Measurements from ENCODE around the gene KRTAP22-1.

KRTAP22-1 gene

DNA sequence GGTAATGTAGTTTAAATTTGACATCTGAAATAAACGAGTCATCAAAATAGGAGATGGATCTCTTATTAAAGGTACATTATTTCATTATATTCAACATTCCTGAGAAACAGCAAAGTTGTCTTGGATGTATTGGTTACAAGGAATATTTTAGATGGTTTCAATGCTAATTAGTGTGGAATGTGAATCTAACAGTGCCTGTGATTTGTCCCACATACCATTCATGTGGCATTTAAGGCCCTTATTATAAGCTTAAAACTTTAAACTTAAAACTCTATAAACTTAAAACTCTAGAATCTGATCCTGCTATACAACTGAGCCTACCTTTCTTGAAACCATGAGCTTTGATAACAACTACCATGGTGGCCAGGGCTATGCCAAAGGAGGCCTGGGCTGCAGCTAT lies at the start of gene KRTAP22-1:
Gene KRTAP22-1, plus strand, starts transcription at position 301 of the 400 bp plus-strand sequence.
- DNase-seq: no peak

DNA sequence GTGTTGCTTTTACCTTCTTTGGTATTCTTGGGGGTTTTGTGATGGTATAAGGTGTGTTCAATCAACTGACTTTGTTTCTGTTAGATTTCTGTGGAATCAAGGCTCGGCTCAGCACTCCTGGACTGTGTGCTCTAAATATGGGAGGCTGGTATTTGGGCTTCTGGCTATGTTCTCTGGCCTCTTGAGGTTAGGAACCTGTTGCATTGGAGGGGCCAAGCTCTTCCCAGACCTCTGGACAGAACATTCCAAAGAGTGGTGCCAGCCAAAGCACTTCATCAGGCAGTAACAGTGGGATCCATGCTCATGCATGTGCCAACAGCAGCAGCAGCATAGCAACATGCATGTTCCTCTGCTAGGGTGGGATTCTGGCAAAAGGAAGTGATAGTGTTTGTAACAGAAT lies 48.1 kb upstream of the KRTAP22-1 start:
- no peak for DNase-seq

GRCh38 chr21:30555095-30555494 lies 45.8 kb upstream of the KRTAP22-1 start:
- DNase-seq: no peak

DNA sequence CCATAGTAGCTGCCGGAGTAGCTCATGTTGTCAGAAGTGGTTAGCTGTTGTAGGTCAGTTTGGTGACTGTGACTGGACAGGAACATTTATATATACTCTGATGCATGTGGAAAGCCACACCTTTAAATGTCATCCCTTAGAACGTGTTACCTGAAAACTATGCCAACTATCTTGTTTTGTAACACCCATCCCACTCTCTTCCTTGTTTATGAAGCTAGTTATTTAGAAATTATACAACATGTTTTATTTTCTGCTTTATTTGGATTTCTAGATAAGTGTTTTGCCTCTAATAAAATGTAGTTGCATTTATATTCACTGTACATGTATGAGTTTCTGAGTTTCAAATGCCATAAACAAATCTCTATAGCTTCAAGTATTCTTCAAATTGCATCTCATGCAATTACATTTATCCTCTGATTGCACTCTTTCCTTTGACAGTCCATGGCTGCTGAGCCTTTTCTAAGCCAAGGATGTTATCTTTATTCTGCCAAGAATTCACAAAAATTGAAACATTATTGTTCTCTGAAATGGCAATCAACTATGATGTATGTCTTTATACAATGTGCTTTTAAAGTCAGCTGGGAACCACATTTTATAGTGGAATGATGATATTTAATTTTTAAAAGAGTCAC lies 39.5 kb upstream of the KRTAP22-1 start, which contains the start of gene KRTAP19-7:
Gene KRTAP19-7, minus strand, starts transcription at position 51 of the 632 bp plus-strand sequence. Its CDS starts 25 bp downstream, at position 26.
- no peak for DNase-seq

DNA sequence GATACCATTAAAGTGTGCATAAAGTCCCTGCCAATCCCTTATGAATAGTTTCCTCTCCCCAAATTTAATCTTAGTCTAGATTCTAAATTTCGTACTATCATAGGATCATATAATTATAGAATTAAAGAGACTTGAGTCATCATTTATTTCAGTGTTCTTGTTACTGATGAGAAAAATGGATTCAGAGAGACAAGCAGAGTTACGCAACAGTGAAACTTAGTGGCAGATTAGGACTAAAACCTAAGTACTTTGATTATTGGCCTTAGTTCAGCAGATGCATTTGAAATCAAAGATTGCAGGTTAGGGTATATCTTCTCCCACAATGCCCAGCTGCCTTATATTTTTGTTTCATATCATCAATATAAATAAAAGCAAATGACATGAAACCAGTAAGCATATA lies 38.9 kb upstream of the KRTAP22-1 start:
- DNase-seq: no peak

DNA sequence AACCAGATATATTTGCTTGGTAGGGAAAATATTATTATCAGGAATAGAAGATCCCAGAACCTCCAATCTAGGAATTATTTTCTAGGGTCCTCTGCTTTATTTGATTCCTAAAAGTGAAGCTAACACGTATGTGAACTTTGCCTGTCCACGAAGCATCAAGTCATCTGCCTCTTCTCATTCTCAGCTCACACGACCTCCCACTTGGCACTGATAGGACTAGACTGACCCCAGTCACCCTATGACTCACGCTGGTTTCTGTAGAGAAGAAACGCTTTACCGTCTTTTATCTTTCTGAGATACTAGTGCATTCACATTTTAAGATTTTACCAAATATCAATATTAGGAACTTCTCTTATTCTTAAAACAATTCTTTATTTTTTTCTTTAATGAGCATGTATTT lies 37.8 kb upstream of the KRTAP22-1 start:
- no peak for DNase-seq

- DNase-seq: no peak
Measured at GRCh38 chr21:30563630-30564029, 37.3 kb upstream of the KRTAP22-1 start.

- DNase-seq: no peak
Measured at GRCh38 chr21:30567617-30568016, 33.3 kb upstream of the KRTAP22-1 start.

- DNase-seq: no peak
Measured at GRCh38 chr21:30577766-30578165, 23.1 kb upstream of the KRTAP22-1 start.

GRCh38 chr21:30579346-30579745 lies 21.5 kb upstream of the KRTAP22-1 start:
- no peak for DNase-seq

DNA sequence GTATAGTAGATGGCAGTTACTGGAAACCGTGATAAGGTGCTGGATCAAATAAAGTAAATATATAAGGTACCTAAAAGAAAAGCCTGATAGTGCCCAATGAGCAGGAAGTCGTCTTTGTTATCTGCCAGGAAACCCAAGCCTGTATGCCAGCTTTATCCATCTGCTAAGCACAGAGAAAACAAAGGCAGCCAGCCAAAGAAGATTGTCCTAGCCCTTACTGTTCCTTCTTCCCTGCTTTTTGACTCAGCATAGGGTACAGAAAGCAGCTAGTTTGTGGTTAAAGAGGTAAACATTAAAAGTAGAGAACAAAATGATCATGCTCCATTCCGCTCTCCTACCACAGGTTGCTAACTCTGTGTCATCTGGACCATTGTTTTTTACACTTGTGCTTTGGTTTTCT lies 20.8 kb upstream of the KRTAP22-1 start:
- DNase-seq: no peak

- DNase-seq: no peak
Measured at GRCh38 chr21:30582870-30583269, 18.0 kb upstream of the KRTAP22-1 start.

GRCh38 chr21:30590297-30590696 lies 10.6 kb upstream of the KRTAP22-1 start, which contains the start of gene KRTAP22-2:
Gene KRTAP22-2, minus strand, starts transcription at chr21:30590397.
- DNase-seq: no peak

DNA sequence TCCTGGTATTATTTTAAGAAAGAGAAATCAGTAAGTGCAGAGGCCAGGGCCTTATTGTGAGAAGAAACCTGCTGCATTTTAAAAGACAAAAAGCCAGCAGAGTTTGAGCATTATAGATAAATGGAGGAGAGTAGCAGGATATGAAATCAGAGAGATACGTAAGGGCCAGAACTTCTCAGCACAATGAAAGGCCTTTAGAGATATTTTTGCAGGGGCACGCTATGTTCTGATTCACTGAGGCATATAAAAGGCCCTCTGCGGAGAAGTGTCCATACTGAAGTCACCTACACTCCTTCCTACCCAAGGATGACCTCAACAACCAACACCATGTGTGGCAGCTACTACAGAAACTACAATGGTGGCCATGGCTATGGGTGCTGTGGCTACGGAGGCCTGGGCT lies 8.7 kb upstream of the KRTAP22-1 start, which contains the start of gene KRTAP6-3:
Gene KRTAP6-3, plus strand, starts transcription at position 301 of the 400 bp plus-strand sequence. Its CDS starts 6 bp downstream, at position 307.
- DNase-seq: no peak

- no peak for DNase-seq
Measured at GRCh38 chr21:30598802-30599201, 2.1 kb upstream of the KRTAP22-1 start, which contains the start of gene KRTAP6-2. Gene KRTAP6-2, minus strand, starts transcription at chr21:30598902. Its CDS starts 28 bp downstream, at chr21:30598874.

GRCh38 chr21:30605968-30606367 lies 5.1 kb downstream of the KRTAP22-1 start:
- DNase-seq: no peak

- DNase-seq: no peak
Measured at GRCh38 chr21:30612132-30612531, 11.2 kb downstream of the KRTAP22-1 start.

- DNase-seq: no peak
Measured at GRCh38 chr21:30613836-30614235, 12.9 kb downstream of the KRTAP22-1 start, which contains the start of gene KRTAP6-1. Gene KRTAP6-1, minus strand, starts transcription at chr21:30613930. Its CDS starts 26 bp downstream, at chr21:30613904.

DNA sequence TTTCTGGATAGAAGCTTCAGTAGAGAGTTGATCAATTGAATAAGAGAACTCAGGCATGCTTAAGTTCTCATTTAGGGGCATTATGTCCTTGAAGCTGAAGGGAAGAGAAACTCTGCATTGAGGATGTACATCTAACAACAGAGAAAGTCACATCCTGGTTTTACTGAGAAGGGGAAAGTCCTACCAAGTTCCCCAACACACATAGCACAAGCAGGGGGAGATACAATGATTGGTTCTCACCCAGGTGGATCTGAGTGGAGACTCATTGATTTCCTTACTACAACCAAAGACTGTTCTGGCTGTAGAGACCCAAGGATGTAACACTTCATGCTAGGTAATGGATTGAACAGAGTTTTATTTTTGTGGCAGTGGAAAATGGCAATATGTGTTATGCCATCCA lies 14.3 kb downstream of the KRTAP22-1 start:
- DNase-seq: no peak

- no peak for DNase-seq
Measured at GRCh38 chr21:30616125-30616524, 15.2 kb downstream of the KRTAP22-1 start, which contains the start of gene KRTAP20-1. Gene KRTAP20-1, plus strand, starts transcription at chr21:30616425. Its CDS starts 30 bp downstream, at chr21:30616455.

- DNase-seq: no peak
Measured at GRCh38 chr21:30620080-30620479, 19.2 kb downstream of the KRTAP22-1 start.

DNA sequence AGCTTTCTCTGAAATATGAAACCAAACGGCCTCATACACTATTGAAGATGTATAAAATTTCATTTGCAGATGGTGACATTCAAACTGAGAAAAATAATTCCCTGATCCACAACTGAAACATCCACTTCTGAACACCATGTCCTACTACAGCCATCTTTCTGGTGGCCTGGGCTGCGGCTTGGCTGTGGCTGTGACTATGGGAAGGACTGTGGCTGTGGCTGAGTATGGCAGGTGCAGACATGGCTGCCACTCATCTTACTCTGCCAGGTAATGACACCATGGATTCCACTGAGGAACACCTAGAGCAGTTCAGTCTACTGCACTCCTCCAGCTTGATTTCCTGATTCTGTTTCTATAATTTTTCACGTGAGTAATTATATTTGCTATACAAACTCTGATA lies 19.6 kb downstream of the KRTAP22-1 start, which contains the start of gene KRTAP20-4:
Gene KRTAP20-4, plus strand, starts transcription at position 106 of the 400 bp plus-strand sequence.
- no peak for DNase-seq

DNA sequence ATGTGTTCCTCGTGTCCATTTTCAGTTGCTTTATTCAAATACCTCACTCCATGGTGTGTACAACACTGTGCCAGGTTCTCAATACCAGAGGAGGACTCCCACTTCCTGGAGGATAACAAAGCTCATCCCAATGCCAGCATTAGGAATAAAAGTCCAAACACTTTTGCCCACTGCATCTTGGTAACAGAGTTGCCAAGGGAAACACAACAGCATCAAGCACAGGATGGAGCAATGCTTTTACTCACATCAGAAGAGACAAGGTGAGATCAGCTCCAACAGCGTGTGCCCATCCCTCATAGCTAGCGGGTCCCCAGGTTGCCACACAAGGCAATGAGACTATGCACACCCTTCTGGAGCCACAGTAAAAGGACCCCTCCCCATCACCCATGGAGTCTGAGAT lies 22.5 kb downstream of the KRTAP22-1 start:
- DNase-seq: no peak

DNA sequence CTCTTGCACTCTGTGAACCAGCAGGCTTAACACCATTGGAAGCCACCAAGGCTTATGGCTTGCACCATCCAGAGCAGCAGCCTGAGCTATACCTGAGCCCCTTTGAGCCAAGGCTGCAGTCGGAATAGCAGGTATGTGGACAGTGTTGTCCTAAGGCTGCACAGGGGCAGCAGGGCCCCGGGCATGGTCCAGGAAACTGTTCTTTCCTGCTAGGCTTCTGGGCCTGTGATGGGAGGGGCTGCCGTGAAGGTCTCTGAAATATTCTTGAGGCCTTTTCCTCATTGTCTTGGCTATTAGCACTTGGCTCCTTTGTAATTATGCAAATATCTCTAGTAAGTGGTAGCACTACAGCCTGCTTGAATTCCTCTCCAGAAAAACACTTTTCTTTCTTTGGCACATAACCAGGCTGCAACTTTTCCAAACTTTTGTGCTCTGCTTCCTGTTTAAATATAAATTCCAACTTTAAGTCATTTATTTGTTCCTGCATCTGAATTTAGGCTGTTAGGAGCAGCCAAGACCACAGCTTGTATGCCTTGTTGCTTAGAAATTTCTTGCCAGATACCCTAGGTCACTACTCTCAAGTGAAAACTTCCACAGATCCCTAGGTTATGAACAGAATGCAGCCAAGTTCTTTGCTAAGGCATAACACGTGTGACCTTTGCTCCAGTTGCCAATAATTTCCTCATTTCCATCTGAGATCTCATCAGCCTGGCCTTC lies 24.7 kb downstream of the KRTAP22-1 start:
- no peak for DNase-seq

All from DMS79 (cell line).